Prostate gland (tissue), 2 donors: ENCODE results near the gene CRYBB3. TPM values are rescaled to one million over a fixed set of nuclear protein-coding genes. Genes with fewer than 3 reads are reported as not detected.

ENCODE experiments used
- DNase-seq: peaks from one replicate; pipeline ENCODE4 v3.0.0-alpha.2; 2019; ENCODE audit warnings: low spot score
- H3K27ac ChIP-seq, 2 donors: fragments of 200-600 bp; sonication (generic); 2 replicates each; pipeline ENCODE4 v1.5.1; 2017 to 2019
- H3K27me3 ChIP-seq: fragments of 200-600 bp; sonication (generic); replicated peaks from 2 replicates; pipeline ENCODE4 v1.5.1; 2019; ENCODE audit not compliant: insufficient read depth
- H3K36me3 ChIP-seq, 2 donors: fragments of 200-600 bp; sonication (generic); 1 replicate in 1 of 2; 2 replicates in 1 of 2; pipeline versions ENCODE4 v1.5.1 to v1.8.1; 2017 to 2019
- H3K4me1 ChIP-seq: fragments of 200-600 bp; sonication (generic); replicated peaks from 2 replicates; pipeline ENCODE4 v1.5.1; 2019
- H3K4me3 ChIP-seq, 2 donors: fragments of 200-600 bp; sonication (generic); 2 replicates each; pipeline ENCODE4 v1.5.1; 2017 to 2019
- H3K9me3 ChIP-seq: fragments of 200-600 bp; sonication (generic); 2 replicates; pipeline ENCODE4 v1.5.1; 2017
- CTCF ChIP-seq, 4 experiments: fragments of 200-600 bp in 2 of 4; fragments of 450-650 bp in 2 of 4; sonication (generic) in 2 of 4; IDR thresholded peaks; 1 replicate in 3 of 4; 2 replicates in 1 of 4; pipeline ENCODE4 v1.5.1; 2016 to 2019; ENCODE audit warnings: antibody characterized with exemption in 4 of 4, mild to moderate bottlenecking in 2 of 4, moderate library complexity in 2 of 4
- POLR2A ChIP-seq: fragments of 450-650 bp; IDR thresholded peaks from one replicate; pipeline ENCODE4 v1.6.1; 2016; ENCODE audit warnings: antibody characterized with exemption, mild to moderate bottlenecking
- POLR2AphosphoS5 ChIP-seq: sonication (generic); formaldehyde crosslinking; IDR thresholded peaks from one replicate; pipeline ENCODE4 v1.6.1; 2017; ENCODE audit warnings: antibody characterized with exemption
- WGBS: methylation state at CpG from one replicate; pipeline ENCODE4 v1.1.5; 2018; 5-methylcytosine and 5-hydroxymethylcytosine counted together
- intact Hi-C: fragments of 100-400 bp; cut with DNase I; formaldehyde crosslinking; loops from one replicate; pipeline ENCODE4 v1.14.2; 2022
- total RNA-seq, 2 donors: library from RNA; depleted of rRNA; stranded (reverse); fragments of >200 nt; gene quantifications; one replicate each; pipeline ENCODE4 v1.1.0, GENCODE V29; 2016

Gene CRYBB3
- total RNA-seq, 2 donors from 2014 or later, result 0.36 TPM; not detected in 1

DNA sequence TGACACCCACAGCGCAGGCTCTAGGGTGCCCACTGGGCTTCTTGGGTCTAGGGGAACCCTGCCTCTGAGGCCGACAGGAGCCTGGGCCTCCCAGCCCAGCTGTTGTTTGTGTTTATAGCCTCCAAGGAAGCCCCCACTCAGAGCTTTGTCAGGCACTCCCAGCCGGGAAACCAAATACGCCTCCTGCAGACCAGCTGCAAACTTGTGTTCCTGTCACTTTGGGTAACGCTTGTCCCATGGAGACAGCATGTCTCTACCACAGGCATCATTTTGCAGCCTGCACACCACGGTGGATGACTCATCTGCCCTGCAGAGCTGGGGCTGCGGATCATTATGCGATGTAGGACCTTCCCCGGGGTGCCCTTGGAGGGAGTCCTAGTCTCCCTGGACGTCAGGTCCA lies 40.6 kb upstream of the CRYBB3 start:
- 61% methylated on average over 10 of the region's 10 CpGs for WGBS
- intact Hi-C loops, result no loop called here

GRCh38 chr22:25160120-25160996 lies 39.3 kb upstream of the CRYBB3 start:
- intact Hi-C loops, result no loop called here
- no peak overlapping the region for H3K27ac ChIP-seq
- TF ChIP-seq POLR2AphosphoS5, result no peak
- no peak for TF ChIP-seq CTCF (IDR thresholded peaks at IDR 0.05)
- TF ChIP-seq POLR2A, result no peak
- no peaks in the 10 kb centered on the region for H3K4me1 ChIP-seq
- H3K36me3 ChIP-seq, result no peaks in the 10 kb centered on the region
- DNase-seq, result no peak
- H3K4me3 ChIP-seq, result no peak overlapping the region
- no peaks in the 10 kb centered on the region for H3K9me3 ChIP-seq
- WGBS, result 83% methylated on average over 11 of the region's 11 CpGs
- H3K27me3 ChIP-seq, result no peaks in the 10 kb centered on the region

More for the DNA sequence above, 40.6 kb upstream of the CRYBB3 start:
- DNase-seq, result no peak
- H3K27ac ChIP-seq, result no peak overlapping the region
- no peak overlapping the region for H3K4me3 ChIP-seq
- H3K9me3 ChIP-seq, result no peaks in the 10 kb centered on the region
- no peaks in the 10 kb centered on the region for H3K27me3 ChIP-seq
- peaks cover 9% of the 10 kb centered on the region for H3K4me1 ChIP-seq
- TF ChIP-seq CTCF (IDR thresholded peaks at IDR 0.05), result no peak
- TF ChIP-seq POLR2A, result no peak
- TF ChIP-seq POLR2AphosphoS5, result no peak
- H3K36me3 ChIP-seq, result no peaks in the 10 kb centered on the region

DNA sequence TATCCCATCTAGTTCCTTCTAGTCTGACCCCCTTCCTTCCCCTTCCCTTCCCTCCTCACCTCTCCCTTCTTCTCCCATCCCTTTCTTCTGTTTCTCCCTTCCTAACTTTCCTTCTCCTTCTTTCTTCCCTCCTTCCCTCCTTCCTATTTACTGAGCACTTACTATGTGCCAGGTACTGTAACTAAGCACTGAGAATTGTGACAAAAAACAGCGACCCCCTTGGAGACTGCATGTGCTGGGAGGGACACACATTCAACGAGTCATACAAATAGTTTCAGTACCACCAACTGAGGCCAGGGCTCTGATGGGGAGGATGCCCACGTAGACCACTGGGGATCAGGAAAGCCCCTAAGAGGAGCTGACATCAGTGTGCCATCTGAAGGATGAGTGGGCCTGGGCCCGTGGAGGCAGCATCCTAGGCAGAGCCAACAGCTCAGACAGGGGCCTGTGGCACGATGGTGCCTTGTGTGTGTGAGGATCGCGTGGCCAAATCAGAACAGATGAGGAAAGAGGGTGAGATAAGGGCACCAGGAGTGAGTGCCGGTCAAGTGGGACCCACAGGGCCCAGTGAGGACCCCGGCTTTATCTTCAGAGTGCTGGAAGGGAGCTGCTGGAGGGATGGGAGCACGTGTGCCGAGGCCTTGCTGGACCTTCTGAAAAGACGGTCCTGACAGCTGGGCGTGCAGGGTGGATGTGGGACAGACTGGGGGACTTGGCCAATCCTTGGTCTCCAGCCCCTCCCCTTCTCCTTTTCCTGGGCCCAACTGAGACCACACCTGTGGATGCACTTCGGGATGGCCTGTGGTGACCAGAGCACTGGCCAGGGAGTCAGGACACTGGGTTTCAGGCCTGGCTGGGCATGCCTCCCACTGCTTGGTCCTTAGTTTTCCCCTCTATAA lies 38.4 kb upstream of the CRYBB3 start:
- WGBS, result 85% methylated on average over 14 of the region's 14 CpGs

GRCh38 chr22:25161916-25162530 lies 37.6 kb upstream of the CRYBB3 start:
- no peak for TF ChIP-seq CTCF (IDR thresholded peaks at IDR 0.05)
- no peak for TF ChIP-seq POLR2AphosphoS5
- no peak for TF ChIP-seq POLR2A
- no peaks in the 10 kb centered on the region for H3K4me1 ChIP-seq
- no peak overlapping the region for H3K27ac ChIP-seq
- DNase-seq, result no peak
- H3K4me3 ChIP-seq, result no peak overlapping the region
- H3K9me3 ChIP-seq, result no peaks in the 10 kb centered on the region
- WGBS, result 84% methylated on average over 6 of the region's 6 CpGs
- H3K27me3 ChIP-seq, result no peaks in the 10 kb centered on the region
- intact Hi-C loops, result no loop called here
- H3K36me3 ChIP-seq, result no peaks in the 10 kb centered on the region

More for the DNA sequence above, 38.4 kb upstream of the CRYBB3 start:
- Histone ChIP-seq H3K27ac (no peak overlapping the region), H3K9me3 (no peaks in the 10 kb centered on the region), H3K36me3 (no peaks in the 10 kb centered on the region), H3K27me3 (no peaks in the 10 kb centered on the region), H3K4me1 (no peaks in the 10 kb centered on the region), H3K4me3 (no peak overlapping the region)
- intact Hi-C loops, result no loop called here
- no peak for DNase-seq
- no peak for TF ChIP-seq POLR2A
- no peak for TF ChIP-seq CTCF (IDR thresholded peaks at IDR 0.05)
- TF ChIP-seq POLR2AphosphoS5, result no peak
